Parathyroid adenoma (tissue), 2 donors: ENCODE results near the gene ACVR1.

Experiments used
- H2AFZ ChIP-seq: fragments of 300-600 bp; sonication (generic); one replicate; pipeline ENCODE4 v1.7.0; 2017; ENCODE audit warnings: antibody characterized with exemption, mild to moderate bottlenecking
- H3K27ac ChIP-seq: fragments of 300-600 bp; sonication (generic); one replicate; pipeline ENCODE4 v1.7.0; 2017
- H3K27me3 ChIP-seq: fragments of 300-600 bp; sonication (generic); one replicate; pipeline ENCODE4 v1.7.0; 2017; ENCODE audit warnings: low read length; ENCODE audit not compliant: control insufficient read depth, insufficient read depth
- H3K36me3 ChIP-seq: fragments of 300-600 bp; sonication (generic); one replicate; pipeline ENCODE4 v1.7.0; 2017; ENCODE audit warnings: low read length; ENCODE audit not compliant: control insufficient read depth, insufficient read depth
- H3K4me1 ChIP-seq: fragments of 300-600 bp; sonication (generic); one replicate; pipeline ENCODE4 v1.7.0; 2017; ENCODE audit warnings: control low read depth
- H3K4me2 ChIP-seq: fragments of 300-600 bp; sonication (generic); one replicate; pipeline ENCODE4 v1.7.0; 2017; ENCODE audit warnings: low read length
- H3K4me3 ChIP-seq: fragments of 300-600 bp; sonication (generic); one replicate; pipeline ENCODE4 v1.7.0; 2017; ENCODE audit warnings: low read depth, low read length
- H3K79me2 ChIP-seq: fragments of 300-600 bp; sonication (generic); one replicate; pipeline ENCODE4 v1.7.0; 2017; ENCODE audit warnings: control low read depth
- H3K9ac ChIP-seq: fragments of 300-600 bp; sonication (generic); one replicate; pipeline ENCODE4 v1.7.0; 2017; ENCODE audit warnings: mild to moderate bottlenecking
- H3K9me3 ChIP-seq: fragments of 300-600 bp; sonication (generic); one replicate; pipeline ENCODE4 v1.7.0; 2017; ENCODE audit warnings: low read length; ENCODE audit not compliant: control insufficient read depth
- CTCF ChIP-seq: fragments of 300-600 bp; sonication (generic); IDR thresholded peaks from one replicate; pipeline ENCODE4 v1.7.0; 2017; ENCODE audit warnings: antibody characterized with exemption, mild to moderate bottlenecking
- donor health status: primary hyperparathyroidism.

The ACVR1 gene

GRCh38 chr2:157789256-157789655 is 86.9 kb downstream of the ACVR1 start:
- Histone ChIP-seq H3K27ac (no peak overlapping the region), H3K79me2 (no peaks in the 10 kb centered on the region), H3K27me3 (no peaks in the 10 kb centered on the region), H3K4me3 (no peak overlapping the region), H2AFZ (no peak overlapping the region), H3K9ac (no peak overlapping the region), H3K36me3 (no peaks in the 10 kb centered on the region), H3K4me1 (peaks cover 3% of the 10 kb centered on the region), H3K4me2 (no peak overlapping the region), H3K9me3 (no peaks in the 10 kb centered on the region)
- TF ChIP-seq CTCF = no peak

GRCh38 chr2:157788201-157788600 is 87.9 kb downstream of the ACVR1 start:
- Histone ChIP-seq H3K9me3 (no peaks in the 10 kb centered on the region), H3K4me2 (no peak overlapping the region), H3K27me3 (no peaks in the 10 kb centered on the region), H3K4me3 (no peak overlapping the region), H2AFZ (no peak overlapping the region), H3K4me1 (peaks cover 3% of the 10 kb centered on the region), H3K79me2 (no peaks in the 10 kb centered on the region), H3K27ac (no peak overlapping the region), H3K36me3 (no peaks in the 10 kb centered on the region), H3K9ac (no peak overlapping the region)
- no peak for TF ChIP-seq CTCF

GRCh38 chr2:157787364-157787938 is 88.7 kb downstream of the ACVR1 start:
- Histone ChIP-seq H3K27ac (no peak overlapping the region), H3K4me2 (no peak overlapping the region), H3K36me3 (no peaks in the 10 kb centered on the region)

GRCh38 chr2:157786663-157787363 is 89.3 kb downstream of the ACVR1 start:
- Histone ChIP-seq H3K79me2 (no peaks in the 10 kb centered on the region), H3K4me1 (peaks cover 3% of the 10 kb centered on the region), H3K27me3 (no peaks in the 10 kb centered on the region), H3K9me3 (no peaks in the 10 kb centered on the region), H3K27ac (no peak overlapping the region), H3K36me3 (no peaks in the 10 kb centered on the region), H3K9ac (no peak overlapping the region), H3K4me3 (no peak overlapping the region), H3K4me2 (no peak overlapping the region), H2AFZ (no peak overlapping the region)
- no peak for TF ChIP-seq CTCF

More at GRCh38 chr2:157787364-157787938, 88.7 kb downstream of the ACVR1 start:
- no peak overlapping the region for H2AFZ ChIP-seq
- no peak overlapping the region for H3K9ac ChIP-seq
- peaks cover 3% of the 10 kb centered on the region for H3K4me1 ChIP-seq
- no peaks in the 10 kb centered on the region for H3K79me2 ChIP-seq
- no peaks in the 10 kb centered on the region for H3K27me3 ChIP-seq
- H3K4me3 ChIP-seq = no peak overlapping the region
- no peak for TF ChIP-seq CTCF
- no peaks in the 10 kb centered on the region for H3K9me3 ChIP-seq
